Measurements from ENCODE around the gene SMPD3. TPM values are rescaled to one million over a fixed set of nuclear protein-coding genes. Genes with fewer than 3 reads are reported as not detected.

SMPD3 gene
- total and polyA plus RNA-seq, 4 donors = 12.7 to 44.7 (median 29.3) TPM

- no peak overlapping the region for H3K27ac ChIP-seq (ENCODE audit: low read depth, low read length)
- H3K27me3 ChIP-seq (ENCODE audit: control insufficient read depth, insufficient read depth, low read length) = no peaks in the 10 kb centered on the region
- no peaks in the 10 kb centered on the region for H3K9me3 ChIP-seq (ENCODE audit: control insufficient read depth, insufficient read depth, low read length)
- no peak for DNase-seq (ENCODE audit: low read depth in 4 of 6, low spot score in 6 of 6)
- 68% methylated on average over 4 of the region's 4 CpGs for WGBS (ENCODE audit: insufficient coverage)
- H3K36me3 ChIP-seq (ENCODE audit: control insufficient read depth, insufficient read depth, low read length) = no peaks in the 10 kb centered on the region
- H3K4me3 ChIP-seq (ENCODE audit: low read depth, low read length) = no peak overlapping the region
- H3K4me1 ChIP-seq (ENCODE audit: control insufficient read depth, insufficient read depth, low read length) = no peaks in the 10 kb centered on the region
These were observed 11.1 kb upstream of the SMPD3 start for GRCh38 chr16:68459457-68459856.

GRCh38 chr16:68458551-68458950 is 10.2 kb upstream of the SMPD3 start:
- Histone ChIP-seq H3K4me3 (ENCODE audit: low read depth, low read length) (no peak overlapping the region), H3K36me3 (ENCODE audit: control insufficient read depth, insufficient read depth, low read length) (no peaks in the 10 kb centered on the region), H3K27me3 (ENCODE audit: control insufficient read depth, insufficient read depth, low read length) (no peaks in the 10 kb centered on the region), H3K27ac (ENCODE audit: low read depth, low read length) (no peak overlapping the region), H3K9me3 (ENCODE audit: control insufficient read depth, insufficient read depth, low read length) (no peaks in the 10 kb centered on the region), H3K4me1 (ENCODE audit: control insufficient read depth, insufficient read depth, low read length) (no peaks in the 10 kb centered on the region)
- DNase-seq (ENCODE audit: low read depth in 4 of 6, low spot score in 6 of 6) = no peak
- WGBS (ENCODE audit: insufficient coverage) = 81% methylated on average over 2 of the region's 2 CpGs

- Histone ChIP-seq H3K4me3 (ENCODE audit: low read depth, low read length) (no peak overlapping the region), H3K36me3 (ENCODE audit: control insufficient read depth, insufficient read depth, low read length) (no peaks in the 10 kb centered on the region), H3K27me3 (ENCODE audit: control insufficient read depth, insufficient read depth, low read length) (no peaks in the 10 kb centered on the region), H3K4me1 (ENCODE audit: control insufficient read depth, insufficient read depth, low read length) (no peaks in the 10 kb centered on the region), H3K9me3 (ENCODE audit: control insufficient read depth, insufficient read depth, low read length) (no peaks in the 10 kb centered on the region), H3K27ac (ENCODE audit: low read depth, low read length) (no peak overlapping the region)
- WGBS (ENCODE audit: insufficient coverage) = 98% methylated on average over 3 of the region's 3 CpGs
- DNase-seq (ENCODE audit: low read depth in 4 of 6, low spot score in 6 of 6) = no peak
These were observed 9.8 kb upstream of the SMPD3 start for GRCh38 chr16:68458101-68458500.

- H3K36me3 ChIP-seq (ENCODE audit: control insufficient read depth, insufficient read depth, low read length) = no peaks in the 10 kb centered on the region
- no peaks in the 10 kb centered on the region for H3K27me3 ChIP-seq (ENCODE audit: control insufficient read depth, insufficient read depth, low read length)
- H3K27ac ChIP-seq (ENCODE audit: low read depth, low read length) = no peak overlapping the region
- DNase-seq (ENCODE audit: low read depth in 4 of 6, low spot score in 6 of 6) = no peak
- H3K4me1 ChIP-seq (ENCODE audit: control insufficient read depth, insufficient read depth, low read length) = no peaks in the 10 kb centered on the region
- H3K9me3 ChIP-seq (ENCODE audit: control insufficient read depth, insufficient read depth, low read length) = no peaks in the 10 kb centered on the region
- WGBS (ENCODE audit: insufficient coverage) = 69% methylated on average over 3 of the region's 3 CpGs
- no peak overlapping the region for H3K4me3 ChIP-seq (ENCODE audit: low read depth, low read length)
These were observed 7.3 kb upstream of the SMPD3 start for GRCh38 chr16:68455631-68456030.

- H3K4me3 ChIP-seq (ENCODE audit: low read depth, low read length) = no peak overlapping the region
- no peaks in the 10 kb centered on the region for H3K36me3 ChIP-seq (ENCODE audit: control insufficient read depth, insufficient read depth, low read length)
- H3K27me3 ChIP-seq (ENCODE audit: control insufficient read depth, insufficient read depth, low read length) = no peaks in the 10 kb centered on the region
- DNase-seq (ENCODE audit: low read depth in 4 of 6, low spot score in 6 of 6) = peak in 2 of 6 donors; percentile 43 to 68
- no peak overlapping the region for H3K27ac ChIP-seq (ENCODE audit: low read depth, low read length)
- WGBS (ENCODE audit: insufficient coverage) = no CpG with 5 or more reads among the region's 5 CpGs
- no peaks in the 10 kb centered on the region for H3K9me3 ChIP-seq (ENCODE audit: control insufficient read depth, insufficient read depth, low read length)
- no peaks in the 10 kb centered on the region for H3K4me1 ChIP-seq (ENCODE audit: control insufficient read depth, insufficient read depth, low read length)
These were observed 6.7 kb upstream of the SMPD3 start for GRCh38 chr16:68454920-68455435.

GRCh38 chr16:68453816-68454215 is 5.5 kb upstream of the SMPD3 start:
- Histone ChIP-seq H3K36me3 (ENCODE audit: control insufficient read depth, insufficient read depth, low read length) (no peaks in the 10 kb centered on the region), H3K4me3 (ENCODE audit: low read depth, low read length) (no peak overlapping the region), H3K27ac (ENCODE audit: low read depth, low read length) (no peak overlapping the region), H3K9me3 (ENCODE audit: control insufficient read depth, insufficient read depth, low read length) (no peaks in the 10 kb centered on the region), H3K27me3 (ENCODE audit: control insufficient read depth, insufficient read depth, low read length) (no peaks in the 10 kb centered on the region), H3K4me1 (ENCODE audit: control insufficient read depth, insufficient read depth, low read length) (peaks cover 7% of the 10 kb centered on the region)
- WGBS (ENCODE audit: insufficient coverage) = 91% methylated on average over 2 of the region's 2 CpGs
- DNase-seq (ENCODE audit: low read depth in 4 of 6, low spot score in 6 of 6) = no peak

GRCh38 chr16:68452176-68452575 is 3.9 kb upstream of the SMPD3 start:
- WGBS (ENCODE audit: insufficient coverage) = 43% methylated on average over 1 of the region's 1 CpG
- peaks cover 20% of the 10 kb centered on the region for H3K4me1 ChIP-seq (ENCODE audit: control insufficient read depth, insufficient read depth, low read length)

GRCh38 chr16:68451676-68452075 is 3.4 kb upstream of the SMPD3 start:
- no peak overlapping the region for H3K27ac ChIP-seq (ENCODE audit: low read depth, low read length)
- DNase-seq (ENCODE audit: low read depth in 4 of 6, low spot score in 6 of 6) = no peak
- no peaks in the 10 kb centered on the region for H3K9me3 ChIP-seq (ENCODE audit: control insufficient read depth, insufficient read depth, low read length)
- no peak overlapping the region for H3K4me3 ChIP-seq (ENCODE audit: low read depth, low read length)
- H3K27me3 ChIP-seq (ENCODE audit: control insufficient read depth, insufficient read depth, low read length) = peaks cover 3% of the 10 kb centered on the region
- no peaks in the 10 kb centered on the region for H3K36me3 ChIP-seq (ENCODE audit: control insufficient read depth, insufficient read depth, low read length)
- WGBS (ENCODE audit: insufficient coverage) = no CpG with 5 or more reads among the region's 1 CpG
- H3K4me1 ChIP-seq (ENCODE audit: control insufficient read depth, insufficient read depth, low read length) = peaks cover 24% of the 10 kb centered on the region

More at GRCh38 chr16:68452176-68452575, 3.9 kb upstream of the SMPD3 start:
- H3K9me3 ChIP-seq (ENCODE audit: control insufficient read depth, insufficient read depth, low read length) = no peaks in the 10 kb centered on the region
- no peaks in the 10 kb centered on the region for H3K36me3 ChIP-seq (ENCODE audit: control insufficient read depth, insufficient read depth, low read length)
- no peak overlapping the region for H3K4me3 ChIP-seq (ENCODE audit: low read depth, low read length)
- no peak for DNase-seq (ENCODE audit: low read depth in 4 of 6, low spot score in 6 of 6)
- H3K27ac ChIP-seq (ENCODE audit: low read depth, low read length) = no peak overlapping the region
- H3K27me3 ChIP-seq (ENCODE audit: control insufficient read depth, insufficient read depth, low read length) = peaks cover 1% of the 10 kb centered on the region

GRCh38 chr16:68450741-68451255 is 2.5 kb upstream of the SMPD3 start:
- H3K27ac ChIP-seq (ENCODE audit: low read depth, low read length) = no peak overlapping the region
- H3K9me3 ChIP-seq (ENCODE audit: control insufficient read depth, insufficient read depth, low read length) = no peaks in the 10 kb centered on the region
- no peak overlapping the region for H3K4me3 ChIP-seq (ENCODE audit: low read depth, low read length)
- DNase-seq (ENCODE audit: low read depth in 4 of 6, low spot score in 6 of 6) = peak in 1 of 6 donors; percentile 62
- 30% methylated on average over 3 of the region's 3 CpGs for WGBS (ENCODE audit: insufficient coverage)
- H3K36me3 ChIP-seq (ENCODE audit: control insufficient read depth, insufficient read depth, low read length) = no peaks in the 10 kb centered on the region
- H3K27me3 ChIP-seq (ENCODE audit: control insufficient read depth, insufficient read depth, low read length) = peaks cover 9% of the 10 kb centered on the region
- peaks cover 31% of the 10 kb centered on the region for H3K4me1 ChIP-seq (ENCODE audit: control insufficient read depth, insufficient read depth, low read length)

GRCh38 chr16:68447653-68448359 is 502 bp downstream of the SMPD3 start:
- Histone ChIP-seq H3K27ac (ENCODE audit: low read depth, low read length) (peak overlapping the region; percentile 55), H3K4me3 (ENCODE audit: low read depth, low read length) (peak overlapping the region; percentile 49), H3K4me1 (ENCODE audit: control insufficient read depth, insufficient read depth, low read length) (peaks cover 32% of the 10 kb centered on the region), H3K36me3 (ENCODE audit: control insufficient read depth, insufficient read depth, low read length) (no peaks in the 10 kb centered on the region), H3K9me3 (ENCODE audit: control insufficient read depth, insufficient read depth, low read length) (no peaks in the 10 kb centered on the region), H3K27me3 (ENCODE audit: control insufficient read depth, insufficient read depth, low read length) (peaks cover 9% of the 10 kb centered on the region)
- peak in 3 of 6 donors; percentile 22 to 83 (median 76) for DNase-seq (ENCODE audit: low read depth in 4 of 6, low spot score in 6 of 6)
- WGBS (ENCODE audit: insufficient coverage) = 2% methylated on average over 21 of the region's 36 CpGs
